Islet of Langerhans (tissue), 1 donor: ENCODE results near the gene RBMXL2.

ENCODE experiments used
- FAIRE-seq: peaks from one replicate; lab custom pipeline; 2011; peaks lifted over from hg19 to GRCh38; lab: Jason Lieb, UNC

The RBMXL2 gene

DNA sequence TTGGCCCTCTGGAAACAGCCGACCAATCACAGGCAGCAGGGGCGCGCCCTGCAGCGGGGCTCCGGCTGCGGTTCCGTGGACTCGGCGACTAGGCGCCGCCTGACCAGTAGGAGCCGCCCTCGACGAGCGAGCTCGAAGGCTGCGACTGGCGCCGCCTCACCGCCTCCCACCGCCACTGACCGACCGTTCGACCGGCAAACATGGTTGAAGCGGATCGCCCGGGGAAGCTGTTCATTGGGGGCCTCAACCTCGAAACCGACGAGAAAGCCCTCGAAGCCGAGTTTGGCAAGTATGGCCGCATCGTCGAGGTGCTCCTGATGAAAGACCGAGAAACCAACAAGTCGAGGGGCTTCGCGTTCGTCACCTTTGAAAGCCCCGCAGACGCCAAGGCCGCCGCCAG is at the start of gene RBMXL2:
Gene RBMXL2 (plus strand): TSS at position 78 of the 400 bp plus-strand sequence. CDS start 123 bp downstream, at position 201.
- no peak for FAIRE-seq

- FAIRE-seq = no peak
Observed at GRCh38 chr11:7046474-7047175, 42.2 kb upstream of the RBMXL2 start.

DNA sequence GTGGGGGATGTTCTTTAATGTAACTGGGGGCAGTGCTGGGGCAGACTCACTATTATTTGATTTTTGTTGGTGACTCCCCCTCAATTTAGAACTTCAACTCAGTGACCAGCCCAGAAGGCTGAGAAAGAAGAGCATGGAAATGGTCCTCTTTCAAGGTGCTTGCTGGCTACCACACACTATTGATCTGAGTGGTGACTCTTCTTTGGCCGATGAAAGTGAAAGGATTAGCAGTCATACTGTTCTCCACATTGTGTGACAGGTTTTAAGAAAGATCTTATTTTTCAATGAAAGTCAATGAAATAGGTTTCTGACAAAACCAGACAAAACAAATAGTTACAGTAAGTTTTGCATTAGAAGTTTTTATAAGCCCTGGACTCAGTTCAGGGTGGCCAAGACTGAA is 38.6 kb upstream of the RBMXL2 start:
- no peak for FAIRE-seq

- FAIRE-seq = no peak
Observed at GRCh38 chr11:7056828-7057513, 31.8 kb upstream of the RBMXL2 start.

- no peak for FAIRE-seq
Observed at GRCh38 chr11:7057641-7058040, 31.2 kb upstream of the RBMXL2 start.

DNA sequence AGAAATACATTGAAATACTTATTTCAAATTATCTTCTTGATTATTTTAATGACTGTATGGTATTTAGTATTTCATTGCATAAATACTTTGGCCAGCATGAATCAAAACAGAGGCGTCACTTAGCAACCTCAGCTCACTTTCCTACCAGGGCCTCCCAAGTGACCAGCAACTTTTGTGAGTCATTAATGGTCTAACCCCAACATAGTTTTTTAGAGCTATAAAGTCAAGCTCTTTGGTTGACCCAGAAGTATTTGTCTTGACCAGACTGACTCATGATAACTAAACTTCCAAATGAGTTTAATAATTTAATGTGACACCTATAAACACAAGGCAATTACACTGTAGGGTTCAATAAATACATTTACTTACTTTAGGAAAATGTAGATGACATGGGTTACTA is 27.9 kb upstream of the RBMXL2 start:
- no peak for FAIRE-seq

- no peak for FAIRE-seq
Observed at GRCh38 chr11:7062534-7062933, 26.3 kb upstream of the RBMXL2 start.

- FAIRE-seq = no peak
Observed at GRCh38 chr11:7072401-7073028, 16.3 kb upstream of the RBMXL2 start.

DNA sequence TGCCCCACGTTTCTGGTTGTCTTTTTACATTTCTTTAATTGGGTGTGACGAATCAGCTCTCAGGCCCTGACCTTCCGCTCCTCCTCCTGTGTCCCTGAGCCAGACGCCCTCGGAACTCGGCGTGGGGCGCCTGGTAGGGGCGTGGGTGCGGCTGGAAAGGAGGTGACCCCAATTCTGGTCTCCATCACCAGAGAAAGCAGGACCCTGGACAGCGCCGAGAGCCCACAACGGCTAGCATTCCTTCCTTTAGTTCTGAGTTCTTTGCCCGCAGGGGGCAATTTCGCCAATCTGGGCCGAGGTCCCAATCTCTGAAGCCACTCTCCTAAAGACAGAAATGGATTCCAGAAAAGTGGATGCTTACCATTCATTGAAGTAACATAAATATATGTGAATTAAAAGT is 11.7 kb upstream of the RBMXL2 start:
- no peak for FAIRE-seq

GRCh38 chr11:7079545-7080135 is 9.2 kb upstream of the RBMXL2 start:
- FAIRE-seq = no peak

GRCh38 chr11:7080900-7081299 is 7.9 kb upstream of the RBMXL2 start:
- no peak for FAIRE-seq

- no peak for FAIRE-seq
Observed at GRCh38 chr11:7081441-7081840, 7.4 kb upstream of the RBMXL2 start.

- FAIRE-seq = no peak
Observed at GRCh38 chr11:7089328-7090251, 792 bp downstream of the RBMXL2 start.

GRCh38 chr11:7098235-7098832 is 9.5 kb downstream of the RBMXL2 start:
- FAIRE-seq = peak; percentile 99

GRCh38 chr11:7115780-7116179 is 27.0 kb downstream of the RBMXL2 start:
- FAIRE-seq = no peak

DNA sequence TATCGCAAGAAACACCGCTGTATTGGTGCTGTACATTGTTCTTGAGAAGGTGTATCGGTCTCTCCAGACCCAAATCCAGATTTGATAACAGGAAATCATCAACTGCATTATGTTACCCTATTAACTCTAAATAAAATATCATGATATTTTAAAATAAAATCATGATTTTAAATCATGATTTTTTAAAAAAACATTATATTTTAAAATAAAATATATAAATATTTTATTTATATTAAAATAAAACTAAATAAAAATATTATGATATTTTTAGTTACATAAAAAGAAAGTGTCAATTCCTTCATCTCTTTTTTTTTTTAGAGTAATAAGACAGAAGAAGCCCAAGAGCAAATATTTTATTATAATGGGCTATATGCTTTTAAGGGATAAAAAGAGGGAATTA is 27.6 kb downstream of the RBMXL2 start:
- no peak for FAIRE-seq

- no peak for FAIRE-seq
Observed at GRCh38 chr11:7138051-7138450, 49.3 kb downstream of the RBMXL2 start.
